ENCODE results near the gene KLK5. TPM values are rescaled to one million over a fixed set of nuclear protein-coding genes. Genes with fewer than 3 reads are reported as not detected.

Gene KLK5
- total RNA-seq, 2 donors from 2014 or later = 1.9 to 2.7 TPM

GRCh38 chr19:50933640-50934039 is 19.2 kb downstream of the KLK5 start:
- intact Hi-C loops (cut with DNase I) = no loop called here
- H3K9me3 ChIP-seq = no peaks in the 10 kb centered on the region
- H3K27me3 ChIP-seq (replicated peaks; ENCODE audit: insufficient read depth) = no peaks in the 10 kb centered on the region
- TF ChIP-seq POLR2AphosphoS5 (IDR thresholded peaks at IDR 0.05) (no peak), POLR2A (IDR thresholded peaks at IDR 0.05) (no peak), CTCF (IDR thresholded peaks at IDR 0.05) (no peak)
- H3K4me1 ChIP-seq (replicated peaks) = no peaks in the 10 kb centered on the region
- 58% methylated on average over 8 of the region's 8 CpGs for WGBS
- no peak for DNase-seq (ENCODE audit: low spot score)
- no peak overlapping the region for H3K27ac ChIP-seq
- no peaks in the 10 kb centered on the region for H3K36me3 ChIP-seq
- no peak overlapping the region for H3K4me3 ChIP-seq

- no peak for TF ChIP-seq POLR2A (IDR thresholded peaks at IDR 0.05)
- TF ChIP-seq CTCF (IDR thresholded peaks at IDR 0.05) = no peak
- TF ChIP-seq POLR2AphosphoS5 (IDR thresholded peaks at IDR 0.05) = no peak
- 43% methylated on average over 4 of the region's 4 CpGs for WGBS
- Histone ChIP-seq H3K27ac (no peak overlapping the region), H3K4me1 (replicated peaks) (no peaks in the 10 kb centered on the region), H3K27me3 (replicated peaks; ENCODE audit: insufficient read depth) (no peaks in the 10 kb centered on the region), H3K4me3 (no peak overlapping the region), H3K36me3 (no peaks in the 10 kb centered on the region), H3K9me3 (no peaks in the 10 kb centered on the region)
- no peak for DNase-seq (ENCODE audit: low spot score)
- intact Hi-C loops (cut with DNase I) = no loop called here
These were observed 20.2 kb downstream of the KLK5 start for GRCh38 chr19:50932690-50933083.

- Histone ChIP-seq H3K4me1 (replicated peaks) (no peaks in the 10 kb centered on the region), H3K27me3 (replicated peaks; ENCODE audit: insufficient read depth) (no peaks in the 10 kb centered on the region), H3K27ac (no peak overlapping the region), H3K36me3 (no peaks in the 10 kb centered on the region), H3K4me3 (no peak overlapping the region), H3K9me3 (no peaks in the 10 kb centered on the region)
- TF ChIP-seq POLR2AphosphoS5 (IDR thresholded peaks at IDR 0.05) = peak; percentile 63
- TF ChIP-seq CTCF (IDR thresholded peaks at IDR 0.05) = no peak
- no peak for TF ChIP-seq POLR2A (IDR thresholded peaks at IDR 0.05)
- intact Hi-C loops (cut with DNase I) = no loop called here
- WGBS = 51% methylated on average over 11 of the region's 11 CpGs
- DNase-seq (ENCODE audit: low spot score) = peak; percentile 63
These were observed 20.7 kb downstream of the KLK5 start for GRCh38 chr19:50932018-50932689.

- no peaks in the 10 kb centered on the region for H3K4me1 ChIP-seq (replicated peaks)
- no peaks in the 10 kb centered on the region for H3K9me3 ChIP-seq
- DNase-seq (ENCODE audit: low spot score) = no peak
- H3K36me3 ChIP-seq = no peaks in the 10 kb centered on the region
- no peak for TF ChIP-seq POLR2AphosphoS5 (IDR thresholded peaks at IDR 0.05)
- TF ChIP-seq POLR2A (IDR thresholded peaks at IDR 0.05) = no peak
- TF ChIP-seq CTCF (IDR thresholded peaks at IDR 0.05) = no peak
- no peak overlapping the region for H3K4me3 ChIP-seq
- intact Hi-C loops (cut with DNase I) = no loop called here
- H3K27ac ChIP-seq = no peak overlapping the region
- H3K27me3 ChIP-seq (replicated peaks; ENCODE audit: insufficient read depth) = no peaks in the 10 kb centered on the region
These were observed 21.8 kb downstream of the KLK5 start for GRCh38 chr19:50931023-50931422.

- WGBS = 79% methylated on average over 5 of the region's 5 CpGs
- intact Hi-C loops (cut with DNase I) = no loop called here
- TF ChIP-seq POLR2A (IDR thresholded peaks at IDR 0.05) (no peak), CTCF (IDR thresholded peaks at IDR 0.05) (no peak), POLR2AphosphoS5 (IDR thresholded peaks at IDR 0.05) (no peak)
- DNase-seq (ENCODE audit: low spot score) = no peak
- no peaks in the 10 kb centered on the region for H3K9me3 ChIP-seq
- no peaks in the 10 kb centered on the region for H3K4me1 ChIP-seq (replicated peaks)
- no peaks in the 10 kb centered on the region for H3K27me3 ChIP-seq (replicated peaks; ENCODE audit: insufficient read depth)
- H3K36me3 ChIP-seq = no peaks in the 10 kb centered on the region
- no peak overlapping the region for H3K4me3 ChIP-seq
- H3K27ac ChIP-seq = no peak overlapping the region
These were observed 24.0 kb downstream of the KLK5 start for GRCh38 chr19:50928831-50929230.
